Measurements from ENCODE around the gene KLHL17.
A peak's percentile ranks its signal among the peaks of the same experiment; 100 is the strongest.

The KLHL17 gene

DNA sequence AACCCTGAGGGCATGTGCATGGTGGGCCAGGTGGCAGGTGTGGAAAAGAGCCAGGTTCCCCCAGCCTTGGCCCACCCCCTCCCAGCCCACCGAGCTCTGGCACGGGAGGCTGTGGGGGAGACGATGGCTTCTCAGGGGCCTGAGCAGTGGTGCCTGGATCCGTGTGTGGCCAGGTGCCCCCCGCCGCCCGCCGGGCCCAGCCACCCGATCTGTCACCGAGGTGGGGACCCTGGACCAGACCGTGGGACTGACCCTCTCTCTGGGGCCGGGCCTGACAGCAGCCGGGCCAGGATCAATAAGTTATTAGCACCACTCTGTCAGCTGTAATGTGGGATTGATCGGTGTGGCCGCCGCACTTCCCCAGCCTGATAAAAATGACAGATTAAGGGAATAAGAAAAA lies 22.9 kb upstream of the KLHL17 start:
- Histone ChIP-seq H3K79me1 (ENCODE audit: low read depth, low read length) (peaks cover 4% of the 10 kb centered on the region), H3K14ac (ENCODE audit: low read length) (no peak overlapping the region), H4K8ac (ENCODE audit: low read depth, low read length) (no peak overlapping the region), H2BK5ac (ENCODE audit: low read length) (no peak overlapping the region), H3K27me3 (ENCODE audit: control insufficient read depth in 3 of 3, insufficient read depth in 3 of 3, low read depth in 1 of 3, low read length in 3 of 3) (peaks cover 42 to 88% (median 81%) of the 10 kb centered on the region in 3 experiments), H3K4me1 (ENCODE audit: control insufficient read depth in 2 of 2, insufficient read depth in 1 of 2, low read depth in 1 of 2, low read length in 2 of 2) (peaks cover 28 to 29% of the 10 kb centered on the region in 2 donors), H3K4me3 (ENCODE audit: low read length in 2 of 2) (no peak overlapping the region), H2AFZ (ENCODE audit: low read length) (no peak overlapping the region), H3K4me2 (ENCODE audit: insufficient read depth, low read length, poor library complexity, severe bottlenecking) (no peak overlapping the region), H3K9ac (ENCODE audit: low read depth, low read length, poor library complexity) (peak overlapping the region; percentile 44), H2BK15ac (ENCODE audit: low read length) (no peak overlapping the region), H3K18ac (ENCODE audit: low read length) (peak overlapping the region; percentile 38), H4K91ac (ENCODE audit: low read depth, low read length, poor library complexity) (no peak overlapping the region), H3K9me3 (replicated peaks in 1 of 2; ENCODE audit: control insufficient read depth in 2 of 2, insufficient read depth in 1 of 2, low read depth in 1 of 2, low read length in 2 of 2) (peaks cover 0 to 3% of the 10 kb centered on the region in 2 donors), H2BK12ac (ENCODE audit: low read length) (no peak overlapping the region), H2AK5ac (ENCODE audit: low read depth, low read length) (no peak overlapping the region), H3K27ac (replicated peaks; ENCODE audit: low read length) (no peak overlapping the region), H3K23ac (ENCODE audit: low read depth, low read length, poor library complexity) (peak overlapping the region; percentile 65), H2BK120ac (ENCODE audit: low read depth, low read length) (no peak overlapping the region), H3K36me3 (replicated peaks in 1 of 2; ENCODE audit: control insufficient read depth in 2 of 2, insufficient read depth in 2 of 2, low read length in 2 of 2) (no peaks in the 10 kb centered on the region), H3K4ac (ENCODE audit: low read length) (no peak overlapping the region)
- no peak for DNase-seq (ENCODE audit: low spot score)
- no CpG with 5 or more reads among the region's 16 CpGs for WGBS, 2 donors (ENCODE audit: extremely low coverage in 2 of 2, insufficient read length in 2 of 2, insufficient replicate concordance in 1 of 2)

DNA sequence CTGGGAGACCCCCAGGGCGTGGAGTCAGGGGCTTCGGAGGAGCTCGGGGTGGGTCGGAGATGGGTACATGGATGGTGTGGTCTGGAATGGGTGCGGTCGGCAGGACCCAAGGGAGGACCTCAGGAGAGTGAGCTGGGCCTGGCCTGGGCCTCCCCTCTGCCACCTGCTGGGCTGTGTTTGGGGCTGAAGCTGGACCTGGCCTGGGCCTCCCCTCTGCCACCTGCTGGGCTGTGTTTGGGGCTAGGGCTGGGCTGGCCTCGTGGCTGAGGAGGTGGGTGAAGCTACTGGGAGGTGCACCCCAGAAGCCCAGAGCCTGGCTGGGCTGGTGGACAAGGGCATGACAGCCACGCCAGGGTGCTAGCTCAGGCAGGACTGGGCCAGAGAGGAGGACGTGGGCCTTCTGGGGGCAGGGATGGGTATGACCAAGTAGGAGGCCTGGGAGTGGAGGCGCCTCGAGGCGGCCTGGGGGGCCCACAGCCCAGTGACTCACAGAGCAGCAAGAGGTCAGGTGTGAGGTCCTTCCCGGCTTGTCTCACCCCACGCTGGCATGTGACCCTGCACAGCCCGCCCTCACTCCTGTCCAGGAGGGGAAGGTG lies 22.2 kb upstream of the KLHL17 start:
- Histone ChIP-seq H3K79me1 (ENCODE audit: low read depth, low read length) (peaks cover 4% of the 10 kb centered on the region), H2BK15ac (ENCODE audit: low read length) (peak overlapping the region; percentile 55), H2BK120ac (ENCODE audit: low read depth, low read length) (no peak overlapping the region), H3K4me3 (ENCODE audit: low read length in 2 of 2) (no peak overlapping the region), H3K27me3 (ENCODE audit: control insufficient read depth in 3 of 3, insufficient read depth in 3 of 3, low read depth in 1 of 3, low read length in 3 of 3) (peaks cover 45 to 88% (median 81%) of the 10 kb centered on the region in 3 experiments), H3K9me3 (replicated peaks in 1 of 2; ENCODE audit: control insufficient read depth in 2 of 2, insufficient read depth in 1 of 2, low read depth in 1 of 2, low read length in 2 of 2) (peaks cover 0 to 3% of the 10 kb centered on the region in 2 donors), H3K4me1 (ENCODE audit: control insufficient read depth in 2 of 2, insufficient read depth in 1 of 2, low read depth in 1 of 2, low read length in 2 of 2) (peaks cover 31 to 34% of the 10 kb centered on the region in 2 donors), H3K14ac (ENCODE audit: low read length) (no peak overlapping the region), H3K4me2 (ENCODE audit: insufficient read depth, low read length, poor library complexity, severe bottlenecking) (no peak overlapping the region), H2AFZ (ENCODE audit: low read length) (no peak overlapping the region), H3K27ac (replicated peaks; ENCODE audit: low read length) (no peak overlapping the region), H3K36me3 (replicated peaks in 1 of 2; ENCODE audit: control insufficient read depth in 2 of 2, insufficient read depth in 2 of 2, low read length in 2 of 2) (no peaks in the 10 kb centered on the region), H2AK5ac (ENCODE audit: low read depth, low read length) (peak overlapping the region; percentile 90), H4K8ac (ENCODE audit: low read depth, low read length) (no peak overlapping the region), H2BK5ac (ENCODE audit: low read length) (peak overlapping the region; percentile 53), H3K23ac (ENCODE audit: low read depth, low read length, poor library complexity) (peak overlapping the region; percentile 95), H3K18ac (ENCODE audit: low read length) (no peak overlapping the region), H2BK12ac (ENCODE audit: low read length) (peak overlapping the region; percentile 90), H4K91ac (ENCODE audit: low read depth, low read length, poor library complexity) (no peak overlapping the region), H3K9ac (ENCODE audit: low read depth, low read length, poor library complexity) (peak overlapping the region; percentile 44), H3K4ac (ENCODE audit: low read length) (no peak overlapping the region)
- WGBS, 2 donors (ENCODE audit: extremely low coverage in 2 of 2, insufficient read length in 2 of 2, insufficient replicate concordance in 1 of 2) = no CpG with 5 or more reads among the region's 15 CpGs
- DNase-seq (ENCODE audit: low spot score) = no peak

DNA sequence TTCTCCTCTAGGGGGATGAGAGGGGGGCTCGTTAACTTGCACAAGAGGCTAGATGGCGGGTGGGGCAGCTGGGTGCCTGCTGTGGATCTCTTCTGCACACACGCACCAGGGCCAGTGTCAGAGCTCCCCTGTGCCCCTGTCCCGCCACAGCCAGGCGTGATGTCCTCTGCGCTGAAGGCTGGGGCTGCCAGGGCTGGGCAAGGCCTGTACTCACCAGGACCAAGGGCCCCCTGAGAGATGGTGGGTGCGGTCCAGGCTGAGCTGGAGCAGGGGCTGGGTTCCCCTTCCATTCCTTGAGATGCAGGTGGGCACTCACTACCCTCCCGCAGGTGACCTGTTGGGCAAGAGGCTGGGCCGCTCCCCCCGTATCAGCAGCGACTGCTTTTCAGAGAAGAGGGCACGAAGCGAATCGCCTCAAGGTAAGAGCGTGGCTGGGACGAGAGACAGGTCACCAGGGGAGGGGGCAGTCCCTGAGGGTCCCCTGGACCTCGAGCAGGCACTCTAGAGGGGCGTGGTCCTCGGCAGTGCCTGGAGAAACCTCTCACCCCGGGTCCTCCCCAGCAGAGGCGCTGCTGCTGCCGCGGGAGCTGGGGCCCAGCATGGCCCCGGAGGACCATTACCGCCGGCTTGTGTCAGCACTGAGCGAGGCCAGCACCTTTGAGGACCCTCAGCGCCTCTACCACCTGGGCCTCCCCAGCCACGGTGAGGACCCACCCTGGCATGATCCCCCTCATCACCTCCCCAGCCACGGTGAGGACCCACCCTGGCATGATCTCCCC lies 21.5 kb upstream of the KLHL17 start:
- Histone ChIP-seq H3K27me3 (ENCODE audit: control insufficient read depth in 3 of 3, insufficient read depth in 3 of 3, low read depth in 1 of 3, low read length in 3 of 3) (peaks cover 42 to 88% (median 82%) of the 10 kb centered on the region in 3 experiments), H3K4me3 (ENCODE audit: low read length in 2 of 2) (no peak overlapping the region), H3K18ac (ENCODE audit: low read length) (peak overlapping the region; percentile 93), H2BK120ac (ENCODE audit: low read depth, low read length) (peak overlapping the region; percentile 87), H3K36me3 (replicated peaks in 1 of 2; ENCODE audit: control insufficient read depth in 2 of 2, insufficient read depth in 2 of 2, low read length in 2 of 2) (peaks cover 0 to 2% of the 10 kb centered on the region in 2 donors), H3K23ac (ENCODE audit: low read depth, low read length, poor library complexity) (peak overlapping the region; percentile 95), H4K8ac (ENCODE audit: low read depth, low read length) (no peak overlapping the region), H2BK15ac (ENCODE audit: low read length) (peak overlapping the region; percentile 55), H3K4ac (ENCODE audit: low read length) (peak overlapping the region; percentile 76), H3K4me1 (ENCODE audit: control insufficient read depth in 2 of 2, insufficient read depth in 1 of 2, low read depth in 1 of 2, low read length in 2 of 2) (peaks cover 31 to 34% of the 10 kb centered on the region in 2 donors), H3K4me2 (ENCODE audit: insufficient read depth, low read length, poor library complexity, severe bottlenecking) (no peak overlapping the region), H2BK5ac (ENCODE audit: low read length) (peak overlapping the region; percentile 53), H3K79me1 (ENCODE audit: low read depth, low read length) (peaks cover 4% of the 10 kb centered on the region), H4K91ac (ENCODE audit: low read depth, low read length, poor library complexity) (no peak overlapping the region), H2AFZ (ENCODE audit: low read length) (no peak overlapping the region), H3K9ac (ENCODE audit: low read depth, low read length, poor library complexity) (peak overlapping the region; percentile 44), H2BK12ac (ENCODE audit: low read length) (no peak overlapping the region), H3K27ac (replicated peaks; ENCODE audit: low read length) (no peak overlapping the region), H3K14ac (ENCODE audit: low read length) (peak overlapping the region; percentile 47), H2AK5ac (ENCODE audit: low read depth, low read length) (peak overlapping the region; percentile 90), H3K9me3 (replicated peaks in 1 of 2; ENCODE audit: control insufficient read depth in 2 of 2, insufficient read depth in 1 of 2, low read depth in 1 of 2, low read length in 2 of 2) (peaks cover 0 to 3% of the 10 kb centered on the region in 2 donors)
- WGBS, 2 donors (ENCODE audit: extremely low coverage in 2 of 2, insufficient read length in 2 of 2, insufficient replicate concordance in 1 of 2) = no CpG with 5 or more reads among the region's 30 CpGs
- no peak for DNase-seq (ENCODE audit: low spot score)

DNA sequence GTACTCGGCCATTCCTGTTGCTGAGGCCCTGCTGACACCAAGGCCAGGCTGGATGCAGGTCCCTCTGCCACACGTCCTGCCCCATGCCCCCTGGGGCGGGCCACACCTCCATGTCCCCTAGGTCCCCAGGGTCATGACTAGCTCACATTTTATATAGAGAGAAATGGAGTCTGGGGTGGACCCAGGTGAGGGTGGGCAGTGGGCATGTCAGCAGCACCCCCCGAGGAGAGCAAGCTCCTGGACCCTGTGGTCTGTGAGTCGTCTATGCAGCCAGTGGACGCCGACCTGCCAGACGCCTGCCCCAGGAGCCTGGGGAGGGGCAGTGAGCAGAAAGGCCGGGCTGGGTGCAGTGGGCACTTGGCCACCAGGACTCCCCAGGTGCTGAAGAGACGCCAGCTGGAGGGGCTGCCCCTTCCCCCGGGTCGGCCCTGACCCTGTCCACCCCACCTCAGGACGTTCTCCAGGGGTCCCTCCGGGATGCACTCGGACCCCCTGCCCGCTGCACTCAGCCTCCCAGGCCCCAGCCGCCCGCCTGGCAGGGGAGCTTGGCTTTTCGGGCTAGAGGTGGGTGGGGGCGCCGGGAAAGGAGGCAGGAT lies 20.8 kb upstream of the KLHL17 start:
- Histone ChIP-seq H2BK12ac (ENCODE audit: low read length) (no peak overlapping the region), H4K8ac (ENCODE audit: low read depth, low read length) (no peak overlapping the region), H3K36me3 (replicated peaks in 1 of 2; ENCODE audit: control insufficient read depth in 2 of 2, insufficient read depth in 2 of 2, low read length in 2 of 2) (peaks cover 0 to 5% of the 10 kb centered on the region in 2 donors), H4K91ac (ENCODE audit: low read depth, low read length, poor library complexity) (no peak overlapping the region), H2BK120ac (ENCODE audit: low read depth, low read length) (no peak overlapping the region), H3K4me2 (ENCODE audit: insufficient read depth, low read length, poor library complexity, severe bottlenecking) (peak overlapping the region; percentile 19), H3K14ac (ENCODE audit: low read length) (peak overlapping the region; percentile 82), H3K4me1 (ENCODE audit: control insufficient read depth in 2 of 2, insufficient read depth in 1 of 2, low read depth in 1 of 2, low read length in 2 of 2) (peaks cover 31 to 39% of the 10 kb centered on the region in 2 donors), H2AK5ac (ENCODE audit: low read depth, low read length) (peak overlapping the region; percentile 90), H3K27ac (replicated peaks; ENCODE audit: low read length) (no peak overlapping the region), H3K9me3 (replicated peaks in 1 of 2; ENCODE audit: control insufficient read depth in 2 of 2, insufficient read depth in 1 of 2, low read depth in 1 of 2, low read length in 2 of 2) (peaks cover 0 to 3% of the 10 kb centered on the region in 2 donors), H3K4me3 (ENCODE audit: low read length in 2 of 2) (peak overlapping the region in 1 of 2 donors; percentile 55), H3K18ac (ENCODE audit: low read length) (peak overlapping the region; percentile 93), H2AFZ (ENCODE audit: low read length) (no peak overlapping the region), H3K23ac (ENCODE audit: low read depth, low read length, poor library complexity) (peak overlapping the region; percentile 95), H3K9ac (ENCODE audit: low read depth, low read length, poor library complexity) (peak overlapping the region; percentile 44), H2BK15ac (ENCODE audit: low read length) (peak overlapping the region; percentile 85), H2BK5ac (ENCODE audit: low read length) (no peak overlapping the region), H3K27me3 (ENCODE audit: control insufficient read depth in 3 of 3, insufficient read depth in 3 of 3, low read depth in 1 of 3, low read length in 3 of 3) (peaks cover 42 to 88% (median 84%) of the 10 kb centered on the region in 3 experiments), H3K4ac (ENCODE audit: low read length) (no peak overlapping the region), H3K79me1 (ENCODE audit: low read depth, low read length) (peaks cover 4% of the 10 kb centered on the region)
- WGBS, 2 donors (ENCODE audit: extremely low coverage in 2 of 2, insufficient read length in 2 of 2, insufficient replicate concordance in 1 of 2) = no CpG with 5 or more reads among the region's 21 CpGs
- DNase-seq (ENCODE audit: low spot score) = no peak
